K562 (cell line): ENCODE data around the gene DUS1L. TPM values are rescaled to one million over a fixed set of nuclear protein-coding genes. Genes with fewer than 3 reads are reported as not detected.

Experiments
- ATAC-seq: fragments of 200-7000 bp; cut with Tn5 transposase; 3 replicates; pipeline ENCODE4 v1.9.1; 2020; ENCODE audit warnings: moderate library complexity
- BruUV-seq: library from RNA; stranded (reverse); fragments of 400-500 nt; replicated peaks from 2 replicates; lab custom pipeline; 2021; lab: Mats Ljungman, UMichigan
- CTCF ChIA-PET: fragments of 300-600 bp; formaldehyde crosslinking; extraction: SDS; loops from one replicate; lab custom pipeline; 2021; ENCODE audit warnings: low intra/inter-chr PET ratio; lab: Yijun Ruan, JAX
- POLR2A ChIA-PET: fragments of 300-600, 350-650 bp; sonication (Branson Sonifier 250); formaldehyde crosslinking; extraction: SDS; loops from one replicate; lab custom pipeline; 2021; ENCODE audit warnings: antibody characterized with exemption, inconsistent platforms; lab: Yijun Ruan, JAX
- DNase-seq, 4 experiments: peaks; one replicate each; pipeline versions ENCODE4 v3.0.0 to v3.0.0-alpha.2; 2011 to 2018; ENCODE audit warnings: low spot score in 3 of 4, mixed read lengths in 3 of 4; ENCODE audit errors: extremely low read depth in 1 of 4
- FAIRE-seq: peaks from 2 replicates; lab custom pipeline; 2011; peaks lifted over from hg19 to GRCh38; lab: Jason Lieb, UNC
- H2AFZ ChIP-seq: 2 replicates; pipeline ENCODE4 v1.6.0; 2011; ENCODE audit warnings: low read depth, low read length, control low read depth, inconsistent platforms
- H3K27ac ChIP-seq: fragments of 200-600 bp; 3 replicates; pipeline ENCODE4 v1.8.0; 2011; ENCODE audit warnings: low read depth, mild to moderate bottlenecking, control low read depth, inconsistent platforms, low read length, moderate library complexity, mixed read lengths; ENCODE audit errors: extremely low read depth
- H3K27me3 ChIP-seq, 2 experiments: fragments of 300-600 bp in 1 of 2; 2 replicates in 1 of 2; 3 replicates in 1 of 2; pipeline versions ENCODE4 v1.6.0 to v1.8.0; 2011; ENCODE audit warnings: inconsistent platforms in 2 of 2, low read length in 2 of 2, mild to moderate bottlenecking in 1 of 2, mixed read lengths in 1 of 2, moderate library complexity in 1 of 2; ENCODE audit not compliant: control insufficient read depth in 2 of 2, insufficient read depth in 2 of 2
- H3K36me3 ChIP-seq: fragments of 300-600 bp; 3 replicates; pipeline ENCODE4 v1.8.0; 2011; ENCODE audit warnings: mild to moderate bottlenecking, low read length, inconsistent platforms; ENCODE audit not compliant: control insufficient read depth, insufficient read depth
- H3K4me1 ChIP-seq, 2 experiments: fragments of 200-600 bp in 1 of 2; replicated peaks in 1 of 2; 2 replicates in 1 of 2; 3 replicates in 1 of 2; pipeline versions ENCODE4 v1.5.1 to v1.8.0; 2011; ENCODE audit warnings: inconsistent platforms in 2 of 2, low read length in 2 of 2, mild to moderate bottlenecking in 1 of 2, mixed read lengths in 1 of 2, moderate library complexity in 1 of 2; ENCODE audit not compliant: control insufficient read depth in 2 of 2, insufficient read depth in 2 of 2
- H3K4me2 ChIP-seq: 2 replicates; pipeline ENCODE4 v1.6.1; 2011; ENCODE audit warnings: low read length, control low read depth, inconsistent platforms, mixed read lengths; ENCODE audit not compliant: insufficient read depth
- H3K4me3 ChIP-seq: fragments of 200-600 bp; sonication (generic), shearing (Covaris generic); 2 replicates; pipeline ENCODE4 v1.5.1; 2016; ENCODE audit warnings: control low read depth, inconsistent platforms
- H3K79me2 ChIP-seq: fragments of 200-600 bp; 3 replicates; pipeline ENCODE4 v1.8.0; 2011; ENCODE audit warnings: low read length, inconsistent platforms; ENCODE audit not compliant: control insufficient read depth, insufficient read depth
- H3K9ac ChIP-seq, 2 experiments: 2 replicates each; pipeline versions ENCODE4 v1.6.0 to v1.6.1; 2011; ENCODE audit warnings: low read depth in 2 of 2, low read length in 2 of 2, control low read depth in 1 of 2, inconsistent platforms in 1 of 2, mild to moderate bottlenecking in 1 of 2, mixed read lengths in 1 of 2; ENCODE audit not compliant: insufficient read depth in 1 of 2
- H3K9me1 ChIP-seq: one replicate; pipeline ENCODE4 v1.6.0; 2011; ENCODE audit warnings: inconsistent platforms, mild to moderate bottlenecking, low read length, moderate library complexity; ENCODE audit not compliant: control insufficient read depth, insufficient read depth
- H3K9me3 ChIP-seq: replicated peaks from 2 replicates; pipeline ENCODE4 v1.5.1; 2011; ENCODE audit warnings: low read depth, low read length, inconsistent platforms; ENCODE audit not compliant: control insufficient read depth, insufficient read depth
- H4K20me1 ChIP-seq: replicated peaks from 2 replicates; pipeline ENCODE4 v1.6.1; 2011; ENCODE audit warnings: low read length, inconsistent platforms, mixed read lengths; ENCODE audit not compliant: control insufficient read depth, insufficient read depth
- BRCA1 ChIP-seq, 2 experiments: fragments of 450-650 bp in 1 of 2; sonication (generic) in 1 of 2; formaldehyde crosslinking in 1 of 2; IDR thresholded peaks; 2 replicates each; pipeline versions ENCODE4 v1.5.0 to v1.6.1; 2017 to 2020; ENCODE audit warnings: mild to moderate bottlenecking in 1 of 2, missing genetic modification reagents in 1 of 2
- ELF2 ChIP-seq: fragments of 250-450 bp; sonication (Bioruptor Pico); IDR thresholded peaks from 2 replicates; pipeline ENCODE4 v1.5.0; 2021; ENCODE audit warnings: mild to moderate bottlenecking
- HIVEP1 ChIP-seq: fragments of 250-450 bp; sonication (Bioruptor Pico); IDR thresholded peaks from 2 replicates; pipeline ENCODE4 v1.4.0; 2020; ENCODE audit warnings: mild to moderate bottlenecking
- NR4A1 ChIP-seq, 2 experiments: fragments of 250-450 bp in 1 of 2; fragments of 450-650 bp in 1 of 2; sonication (Bioruptor Pico) in 1 of 2; IDR thresholded peaks; 2 replicates each; pipeline versions ENCODE4 v1.4.0 to v1.6.1; 2016 to 2020; ENCODE audit warnings: mild to moderate bottlenecking in 2 of 2, missing compliant biosample characterization in 1 of 2, missing genetic modification characterization in 1 of 2, moderate library complexity in 1 of 2
- POLR2A ChIP-seq: fragments of 450-650 bp; conservative IDR thresholded peaks from 2 replicates; pipeline ENCODE4 v1.6.1; 2016
- POLR2G ChIP-seq: fragments of 200-400 bp; formaldehyde crosslinking; IDR thresholded peaks from 2 replicates; pipeline ENCODE4 v1.6.1; 2017; ENCODE audit warnings: low read depth, mild to moderate bottlenecking, antibody characterized with exemption, low read length, moderate library complexity
- PRPF4 ChIP-seq: fragments of 200-400 bp; formaldehyde crosslinking; IDR thresholded peaks from one replicate; pipeline ENCODE4 v1.6.1; 2017; ENCODE audit warnings: low read length, low read depth, mild to moderate bottlenecking; ENCODE audit not compliant: insufficient read depth, poor library complexity, severe bottlenecking
- RBM22 ChIP-seq: fragments of 200-400 bp; formaldehyde crosslinking; IDR thresholded peaks from 2 replicates; pipeline ENCODE4 v1.6.1; 2018; ENCODE audit warnings: low read length, low read depth; ENCODE audit not compliant: poor library complexity, severe bottlenecking
- SUPT5H ChIP-seq: fragments of 450-650 bp; IDR thresholded peaks from 2 replicates; pipeline ENCODE4 v1.6.1; 2016
- TCFL5 ChIP-seq: fragments of 250-450 bp; sonication (Bioruptor Pico); conservative IDR thresholded peaks from 2 replicates; pipeline ENCODE4 v1.6.1; 2021; ENCODE audit warnings: mild to moderate bottlenecking, moderate library complexity, matching md5 sums
- TEAD4 ChIP-seq, 2 experiments: sonication (generic) in 1 of 2; formaldehyde crosslinking in 1 of 2; IDR thresholded peaks; 2 replicates each; pipeline versions ENCODE4 v1.6.1 to v1.8.0; 2012 to 2022; ENCODE audit warnings: borderline replicate concordance in 1 of 2, inconsistent platforms in 1 of 2, low read length in 1 of 2, mild to moderate bottlenecking in 1 of 2, missing genetic modification reagents in 1 of 2
- ZNF324 ChIP-seq: fragments of 250-450 bp; sonication (Bioruptor Pico); IDR thresholded peaks from 2 replicates; pipeline ENCODE4 v1.4.0; 2020; ENCODE audit warnings: mild to moderate bottlenecking
- ZNF507 ChIP-seq: conservative IDR thresholded peaks from 2 replicates; pipeline ENCODE4 v1.6.1; 2017; ENCODE audit warnings: missing genetic modification characterization, missing compliant biosample characterization
- WGBS: fragments of 100-300 bp; shearing (Covaris generic); methylation state at CpG from one replicate; pipeline ENCODE4 v1.1.6; 2016; ENCODE audit warnings: low coverage, mixed read lengths; ENCODE audit not compliant: insufficient coverage; ENCODE audit errors: missing lambda C conversion rate; 5-methylcytosine and 5-hydroxymethylcytosine counted together
- in situ Hi-C: fragments of 300-500 bp; cut with MboI; formaldehyde crosslinking; loops from 4 replicates; pipeline ENCODE4 v1.15.0; 2018; ENCODE audit warnings: inconsistent platforms, mixed read lengths
- intact Hi-C: fragments of 100-400 bp; cut with micrococcal nuclease; formaldehyde crosslinking; loops from 2 replicates; pipeline ENCODE4 v1.14.2; 2022
- polyA plus RNA-seq, 8 experiments: library from polyadenylated mRNA; depleted of rRNA in 4 of 8; stranded (reverse) in 5 of 8; unstranded in 3 of 8; fragments of >200 nt; fragmentation: Nextera tagmentation in 2 of 8; fragmentation: Illumina TruSeq in 1 of 8; extraction: Ambion mirVana in 2 of 8; extraction: Trizol in 1 of 8; gene quantifications; 2 replicates each; pipeline versions ENCODE4 v1.2.1 to v1.2.3, GENCODE V29; 2011 to 2014; ENCODE audit warnings: inconsistent platforms in 1 of 8, missing spikeins in 1 of 8
- total RNA-seq, 7 experiments: library from RNA; depleted of rRNA in 6 of 7; stranded (reverse); fragments of >200 nt in 6 of 7; fragmentation: Illumina TruSeq in 2 of 7; extraction: Trizol in 2 of 7; gene quantifications; 2 replicates each; pipeline versions ENCODE4 v1.2.1 to v1.2.3, GENCODE V29; 2011 to 2021; ENCODE audit warnings: low replicate concordance in 1 of 7
- TF ChIP-seq, protein P1 (sequence below): conservative IDR thresholded peaks from 2 replicates; pipeline ENCODE4 v1.6.1; 2011; ENCODE audit warnings: low read depth, mild to moderate bottlenecking, low read length; ENCODE audit not compliant: control insufficient read depth
- TF ChIP-seq, protein P2 (sequence below): sonication (generic); formaldehyde crosslinking; IDR thresholded peaks from 2 replicates; pipeline ENCODE4 v1.8.1; 2023; ENCODE audit warnings: mild to moderate bottlenecking, missing genetic modification reagents
- TF ChIP-seq, protein P3 (sequence below): fragments of 200-800 bp; sonication (Bioruptor generic); IDR thresholded peaks from 2 replicates; pipeline ENCODE4 v1.6.1; 2017; ENCODE audit warnings: missing genetic modification characterization, missing compliant biosample characterization

The DUS1L gene
- total and polyA plus RNA-seq, 9 of the 15 experiments (the other 6 are each of a cell fraction or from before 2014, with no cell fraction given) = 7.8 to 210 (median 83.9) TPM

DNA sequence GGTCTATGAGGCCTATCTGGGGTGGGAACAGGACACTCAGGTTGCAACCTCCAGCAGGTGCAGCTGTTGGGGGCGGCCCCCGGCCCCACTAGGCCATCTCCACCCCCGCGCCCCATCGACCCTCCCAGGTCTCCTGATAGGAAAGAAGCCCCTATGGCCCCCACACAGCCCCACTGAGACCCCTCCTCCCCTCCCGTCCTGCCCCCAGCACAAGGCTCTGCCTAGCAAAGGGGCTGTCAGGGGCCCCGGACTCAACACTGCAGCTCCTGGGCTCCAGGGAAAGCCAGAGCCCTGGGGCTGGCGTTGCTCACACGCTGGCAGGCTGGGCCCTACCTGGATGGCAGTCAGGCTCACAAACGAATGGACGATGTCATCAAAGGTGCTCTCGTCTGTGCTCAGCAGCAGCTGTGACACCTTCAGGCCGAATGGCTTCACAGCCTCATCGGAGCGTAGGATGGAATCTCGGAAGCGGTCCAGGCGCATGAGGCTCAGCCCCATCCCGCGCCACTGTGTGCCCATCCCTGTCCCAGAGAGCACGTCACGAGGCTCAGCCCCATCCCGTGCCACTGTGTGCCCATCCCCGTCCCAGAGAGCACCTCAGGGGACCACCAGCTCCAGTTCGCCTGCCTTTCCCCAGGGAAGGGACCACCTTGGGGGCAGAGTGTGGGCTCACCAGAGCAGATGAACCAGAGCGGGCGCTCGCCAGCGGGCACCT is 25.1 kb upstream of the DUS1L start:
- in situ Hi-C loops = no loop called here
- H3K9me1 ChIP-seq = no peaks in the 10 kb centered on the region
- H3K27ac ChIP-seq = no peak overlapping the region
- CTCF ChIA-PET = no interaction called here
- peaks cover 50% of the 10 kb centered on the region for H3K79me2 ChIP-seq
- intact Hi-C loops = no loop called here
- H3K9ac ChIP-seq = peak overlapping the region in 1 of 2 experiments; percentile 43; a peak in 1 of 4 replicates
- no peak for DNase-seq
- BruUV-seq = no TSS peak
- peaks cover 27% of the 10 kb centered on the region for H4K20me1 ChIP-seq
- no peak overlapping the region for H3K4me2 ChIP-seq
- POLR2A ChIA-PET = interaction anchor here (0.7 to 5.9 kb wide), 4 partner anchors 7 to 14 kb away, joined by 3 to 52 read pairs (median 10); partner anchors contain the start of gene FASN
- no peak overlapping the region for H3K4me3 ChIP-seq
- 95% methylated on average over 25 of the region's 29 CpGs for WGBS
- H2AFZ ChIP-seq = no peak overlapping the region
- H3K36me3 ChIP-seq = peaks cover 96% of the 10 kb centered on the region
- H3K4me1 ChIP-seq = peaks cover 3 to 63% of the 10 kb centered on the region in 2 experiments; a peak in 4 of 5 replicates
- H3K9me3 ChIP-seq = no peaks in the 10 kb centered on the region
- no peak for ATAC-seq
- FAIRE-seq = no peak
- H3K27me3 ChIP-seq = no peaks in the 10 kb centered on the region
- TF ChIP-seq NR4A1 (CRISPR knock-in tag; IDR thresholded peaks at IDR 0.05) = no peak
- no peak for TF ChIP-seq NR4A1 (tag; IDR thresholded peaks at IDR 0.05)
- TF ChIP-seq, protein P1, sequence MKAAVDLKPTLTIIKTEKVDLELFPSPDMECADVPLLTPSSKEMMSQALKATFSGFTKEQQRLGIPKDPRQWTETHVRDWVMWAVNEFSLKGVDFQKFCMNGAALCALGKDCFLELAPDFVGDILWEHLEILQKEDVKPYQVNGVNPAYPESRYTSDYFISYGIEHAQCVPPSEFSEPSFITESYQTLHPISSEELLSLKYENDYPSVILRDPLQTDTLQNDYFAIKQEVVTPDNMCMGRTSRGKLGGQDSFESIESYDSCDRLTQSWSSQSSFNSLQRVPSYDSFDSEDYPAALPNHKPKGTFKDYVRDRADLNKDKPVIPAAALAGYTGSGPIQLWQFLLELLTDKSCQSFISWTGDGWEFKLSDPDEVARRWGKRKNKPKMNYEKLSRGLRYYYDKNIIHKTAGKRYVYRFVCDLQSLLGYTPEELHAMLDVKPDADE = 0 out of 2 replicates have a peak, but pooled peaks have one; percentile 17
- no peak for TF ChIP-seq RBM22
- peak; percentile 5; the same call in 1 of the 2 replicates for TF ChIP-seq POLR2G
- TF ChIP-seq SUPT5H = peak; percentile 52
- TF ChIP-seq TCFL5 (CRISPR knock-in tag) = no peak
- TF ChIP-seq, protein P2, sequence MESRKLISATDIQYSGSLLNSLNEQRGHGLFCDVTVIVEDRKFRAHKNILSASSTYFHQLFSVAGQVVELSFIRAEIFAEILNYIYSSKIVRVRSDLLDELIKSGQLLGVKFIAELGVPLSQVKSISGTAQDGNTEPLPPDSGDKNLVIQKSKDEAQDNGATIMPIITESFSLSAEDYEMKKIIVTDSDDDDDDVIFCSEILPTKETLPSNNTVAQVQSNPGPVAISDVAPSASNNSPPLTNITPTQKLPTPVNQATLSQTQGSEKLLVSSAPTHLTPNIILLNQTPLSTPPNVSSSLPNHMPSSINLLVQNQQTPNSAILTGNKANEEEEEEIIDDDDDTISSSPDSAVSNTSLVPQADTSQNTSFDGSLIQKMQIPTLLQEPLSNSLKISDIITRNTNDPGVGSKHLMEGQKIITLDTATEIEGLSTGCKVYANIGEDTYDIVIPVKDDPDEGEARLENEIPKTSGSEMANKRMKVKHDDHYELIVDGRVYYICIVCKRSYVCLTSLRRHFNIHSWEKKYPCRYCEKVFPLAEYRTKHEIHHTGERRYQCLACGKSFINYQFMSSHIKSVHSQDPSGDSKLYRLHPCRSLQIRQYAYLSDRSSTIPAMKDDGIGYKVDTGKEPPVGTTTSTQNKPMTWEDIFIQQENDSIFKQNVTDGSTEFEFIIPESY (CRISPR knock-in tag) = peak; percentile 62; the same call in 1 of the 2 replicates
- TF ChIP-seq ZNF324 (CRISPR knock-in tag) = no peak
- no peak for TF ChIP-seq HIVEP1 (CRISPR knock-in tag)
- peak; percentile 7 for TF ChIP-seq PRPF4
- no peak for TF ChIP-seq ZNF507
- no peak for TF ChIP-seq ELF2 (CRISPR knock-in tag)
- TF ChIP-seq POLR2A = peak; percentile 35
- TF ChIP-seq BRCA1 (IDR thresholded peaks at IDR 0.05) = no peak
- no peak for TF ChIP-seq BRCA1 (CRISPR knock-in tag; IDR thresholded peaks at IDR 0.05)
- TF ChIP-seq TEAD4 (IDR thresholded peaks at IDR 0.05; ENCODE audit: low read length) = 0 out of 2 replicates have a peak, but pooled peaks have one; percentile 12
- TF ChIP-seq TEAD4 (CRISPR knock-in tag; IDR thresholded peaks at IDR 0.05; ENCODE audit: borderline replicate concordance) = no peak
- TF ChIP-seq, protein P3, sequence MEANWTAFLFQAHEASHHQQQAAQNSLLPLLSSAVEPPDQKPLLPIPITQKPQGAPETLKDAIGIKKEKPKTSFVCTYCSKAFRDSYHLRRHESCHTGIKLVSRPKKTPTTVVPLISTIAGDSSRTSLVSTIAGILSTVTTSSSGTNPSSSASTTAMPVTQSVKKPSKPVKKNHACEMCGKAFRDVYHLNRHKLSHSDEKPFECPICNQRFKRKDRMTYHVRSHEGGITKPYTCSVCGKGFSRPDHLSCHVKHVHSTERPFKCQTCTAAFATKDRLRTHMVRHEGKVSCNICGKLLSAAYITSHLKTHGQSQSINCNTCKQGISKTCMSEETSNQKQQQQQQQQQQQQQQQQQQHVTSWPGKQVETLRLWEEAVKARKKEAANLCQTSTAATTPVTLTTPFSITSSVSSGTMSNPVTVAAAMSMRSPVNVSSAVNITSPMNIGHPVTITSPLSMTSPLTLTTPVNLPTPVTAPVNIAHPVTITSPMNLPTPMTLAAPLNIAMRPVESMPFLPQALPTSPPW (CRISPR knock-in tag) = no peak
